ENCODE data around the gene ATAD3B. TPM values are rescaled to one million over a fixed set of nuclear protein-coding genes. Genes with fewer than 3 reads are reported as not detected.
A peak's percentile ranks its signal among the peaks of the same experiment; 100 is the strongest.

ATAD3B gene
- total RNA-seq, 4 donors from 2014 or later = 15.6 to 269 (median 39.2) TPM

GRCh38 chr1:1437033-1437903 lies 34.3 kb upstream of the ATAD3B start:
- in situ Hi-C loops (cut with MboI; ENCODE audit: low pct_ligation_motif_present in 1 of 4, low pct_unique_long_range_greater_than_20kb in 1 of 4, low sequenced_read_pairs in 3 of 4) (no loop called here), intact Hi-C loops (cut with DNase I; ENCODE audit: low total_unique reads) (loop anchor here (5.0 kb wide), 1 partner anchor 35 kb away; no protein-coding TSS in a partner anchor)
- DNase-seq = no peak
- Histone ChIP-seq H3K9me3 (no peaks in the 10 kb centered on the region), H3K27me3 (no peaks in the 10 kb centered on the region), H3K36me3 (no peaks in the 10 kb centered on the region), H3K27ac (peak overlapping the region; percentile 49 to 96 (median 74)), H3K4me1 (peaks cover 54 to 74% (median 72%) of the 10 kb centered on the region in 4 donors), H3K4me3 (peak overlapping the region in 2 of 4 donors; percentile 54 to 56)
- TF ChIP-seq EP300 (IDR thresholded peaks at IDR 0.05; ENCODE audit: low read depth) (no peak), POLR2AphosphoS5 (IDR thresholded peaks at IDR 0.05) (no peak), POLR2A (IDR thresholded peaks at IDR 0.05) (no peak)
- TF ChIP-seq, protein P1, sequence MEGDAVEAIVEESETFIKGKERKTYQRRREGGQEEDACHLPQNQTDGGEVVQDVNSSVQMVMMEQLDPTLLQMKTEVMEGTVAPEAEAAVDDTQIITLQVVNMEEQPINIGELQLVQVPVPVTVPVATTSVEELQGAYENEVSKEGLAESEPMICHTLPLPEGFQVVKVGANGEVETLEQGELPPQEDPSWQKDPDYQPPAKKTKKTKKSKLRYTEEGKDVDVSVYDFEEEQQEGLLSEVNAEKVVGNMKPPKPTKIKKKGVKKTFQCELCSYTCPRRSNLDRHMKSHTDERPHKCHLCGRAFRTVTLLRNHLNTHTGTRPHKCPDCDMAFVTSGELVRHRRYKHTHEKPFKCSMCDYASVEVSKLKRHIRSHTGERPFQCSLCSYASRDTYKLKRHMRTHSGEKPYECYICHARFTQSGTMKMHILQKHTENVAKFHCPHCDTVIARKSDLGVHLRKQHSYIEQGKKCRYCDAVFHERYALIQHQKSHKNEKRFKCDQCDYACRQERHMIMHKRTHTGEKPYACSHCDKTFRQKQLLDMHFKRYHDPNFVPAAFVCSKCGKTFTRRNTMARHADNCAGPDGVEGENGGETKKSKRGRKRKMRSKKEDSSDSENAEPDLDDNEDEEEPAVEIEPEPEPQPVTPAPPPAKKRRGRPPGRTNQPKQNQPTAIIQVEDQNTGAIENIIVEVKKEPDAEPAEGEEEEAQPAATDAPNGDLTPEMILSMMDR (IDR thresholded peaks at IDR 0.05) = no peak
- WGBS, 2 donors (ENCODE audit: low coverage in 1 of 2) = 69% methylated on average over 30 of the region's 31 CpGs; no CpG with 5 or more reads in 1 of the 2 donors

DNA sequence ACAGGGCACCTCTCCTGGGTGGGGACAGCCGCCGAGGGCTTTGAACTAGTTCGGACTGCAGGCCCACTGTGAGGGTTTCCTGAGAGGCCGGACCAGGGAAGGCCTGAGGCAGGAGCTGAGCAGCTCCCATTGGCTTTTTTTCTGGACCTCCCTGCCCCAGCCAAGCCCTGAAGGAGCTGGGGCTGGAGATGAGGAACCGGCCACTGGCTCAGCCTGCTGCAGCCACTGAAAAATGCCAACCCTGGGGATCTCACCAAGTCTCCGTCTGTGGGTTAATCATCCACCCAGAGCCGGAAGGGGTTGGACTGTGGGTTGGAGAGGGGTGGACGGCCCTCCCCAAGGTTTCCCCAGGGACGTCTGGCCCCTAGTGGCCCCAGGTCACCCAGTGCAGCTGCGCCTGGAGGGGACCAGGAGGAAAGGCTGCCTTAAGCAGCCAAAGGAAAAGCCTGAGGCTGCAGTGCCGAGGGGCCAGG lies 33.6 kb upstream of the ATAD3B start:
- DNase-seq = peak; percentile 73
- in situ Hi-C loops (cut with MboI; ENCODE audit: low pct_ligation_motif_present in 1 of 4, low pct_unique_long_range_greater_than_20kb in 1 of 4, low sequenced_read_pairs in 3 of 4) = no loop called here

DNA sequence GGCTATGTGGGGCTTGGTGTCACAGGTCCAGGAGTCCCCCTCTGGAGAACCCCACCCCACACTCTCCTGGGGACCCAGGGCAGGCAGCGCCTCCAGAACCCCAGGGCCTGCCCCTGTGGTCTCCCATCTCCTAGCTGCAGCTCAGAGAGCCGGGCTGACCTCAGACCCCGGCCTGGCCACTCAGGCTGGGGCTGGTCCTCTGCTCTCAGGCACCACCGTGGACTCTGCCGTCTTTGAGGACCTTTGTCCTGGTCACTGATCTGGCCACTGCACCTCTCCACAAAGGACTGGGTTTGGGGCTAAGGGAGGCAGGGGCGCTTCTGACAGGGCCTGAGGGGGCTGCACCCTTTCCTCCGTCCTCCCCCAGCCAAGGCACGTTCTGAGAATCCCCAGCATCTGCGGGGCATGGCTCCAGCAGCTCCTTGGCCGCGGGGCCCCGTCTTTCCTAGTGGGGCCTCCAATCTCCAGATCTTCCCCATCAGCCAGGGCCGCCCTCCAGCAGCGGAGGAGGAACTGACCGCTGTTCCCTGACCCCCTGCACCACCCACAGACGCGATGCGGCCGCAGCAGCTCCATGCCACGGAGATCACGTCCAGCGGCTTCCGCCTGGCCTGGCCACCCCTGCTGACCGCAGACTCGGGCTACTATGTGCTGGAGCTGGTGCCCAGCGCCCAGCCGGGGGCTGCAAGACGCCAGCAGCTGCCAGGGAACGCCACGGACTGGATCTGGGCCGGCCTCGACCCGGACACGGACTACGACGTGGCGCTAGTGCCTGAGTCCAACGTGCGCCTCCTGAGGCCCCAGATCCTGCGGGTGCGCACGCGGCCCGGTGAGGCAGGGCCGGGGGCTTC lies 32.8 kb upstream of the ATAD3B start:
- H3K27ac ChIP-seq = peak overlapping the region; percentile 49 to 53 (median 50)
- TF ChIP-seq, protein P1 (IDR thresholded peaks at IDR 0.05) = no peak
- intact Hi-C loops (cut with DNase I; ENCODE audit: low total_unique reads) = loop anchor here (5.0 kb wide), 1 partner anchor 36 kb away; no protein-coding TSS in a partner anchor

More for the DNA sequence above, 33.6 kb upstream of the ATAD3B start:
- WGBS, 2 donors (ENCODE audit: low coverage in 1 of 2) = 26% methylated on average over 11 of the region's 11 CpGs; no CpG with 5 or more reads in 1 of the 2 donors
- Histone ChIP-seq H3K27me3 (no peaks in the 10 kb centered on the region), H3K4me1 (peaks cover 47 to 67% (median 65%) of the 10 kb centered on the region in 4 donors), H3K4me3 (peak overlapping the region in 1 of 4 donors; percentile 10), H3K27ac (peak overlapping the region; percentile 49 to 53 (median 50)), H3K9me3 (no peaks in the 10 kb centered on the region), H3K36me3 (no peaks in the 10 kb centered on the region)
- intact Hi-C loops (cut with DNase I; ENCODE audit: low total_unique reads) = loop anchor here (5.0 kb wide), 1 partner anchor 36 kb away; no protein-coding TSS in a partner anchor
- TF ChIP-seq, protein P1 (IDR thresholded peaks at IDR 0.05) = peak in 2 of 5 experiments; percentile 13 to 27
- TF ChIP-seq POLR2A (IDR thresholded peaks at IDR 0.05) (peak; percentile 15), POLR2AphosphoS5 (IDR thresholded peaks at IDR 0.05) (no peak), EP300 (IDR thresholded peaks at IDR 0.05; ENCODE audit: low read depth) (no peak)

More for the DNA sequence above, 32.8 kb upstream of the ATAD3B start:
- Histone ChIP-seq H3K9me3 (no peaks in the 10 kb centered on the region), H3K27me3 (no peaks in the 10 kb centered on the region), H3K4me3 (no peak overlapping the region), H3K36me3 (no peaks in the 10 kb centered on the region), H3K4me1 (peaks cover 39 to 59% (median 57%) of the 10 kb centered on the region in 4 donors)
- in situ Hi-C loops (cut with MboI; ENCODE audit: low pct_ligation_motif_present in 1 of 4, low pct_unique_long_range_greater_than_20kb in 1 of 4, low sequenced_read_pairs in 3 of 4) = no loop called here
- DNase-seq = no peak
- 95% methylated on average over 29 of the region's 45 CpGs; no CpG with 5 or more reads in 1 of the 2 donors for WGBS, 2 donors (ENCODE audit: low coverage in 1 of 2)

Measured in transverse colon (tissue), 4 donors.